Loucy (cell line): ENCODE measurements around the gene GATB.

ENCODE experiments used
- H2AFZ ChIP-seq: fragments of 200-600 bp; sonication (generic); 2 replicates; pipeline ENCODE4 v1.6.0; 2016; ENCODE audit warnings: antibody characterized with exemption, mild to moderate bottlenecking, low read length, moderate library complexity
- H3F3A ChIP-seq: fragments of 200-600 bp; 2 replicates; pipeline ENCODE4 v1.6.0; 2016; ENCODE audit warnings: antibody characterized with exemption, low read depth, mild to moderate bottlenecking
- H3K27me3 ChIP-seq: fragments of 200-600 bp; sonication (generic); 2 replicates; pipeline ENCODE4 v1.6.1; 2014; ENCODE audit warnings: low read length, mild to moderate bottlenecking; ENCODE audit not compliant: insufficient read depth, poor library complexity, severe bottlenecking
- H3K36me3 ChIP-seq: fragments of 200-600 bp; sonication (generic); 2 replicates; pipeline ENCODE4 v1.6.1; 2016; ENCODE audit warnings: low read length; ENCODE audit not compliant: insufficient read depth
- H3K4me1 ChIP-seq: fragments of 200-600 bp; sonication (generic); 2 replicates; pipeline ENCODE4 v1.5.1; 2014; ENCODE audit warnings: low read length, mild to moderate bottlenecking; ENCODE audit not compliant: insufficient read depth, poor library complexity, severe bottlenecking
- H3K4me2 ChIP-seq: fragments of 200-600 bp; sonication (generic); 2 replicates; pipeline ENCODE4 v1.6.0; 2014; ENCODE audit warnings: antibody characterized with exemption, low read length, low read depth, mild to moderate bottlenecking; ENCODE audit not compliant: poor library complexity, severe bottlenecking
- H3K4me3 ChIP-seq: fragments of 200-600 bp; sonication (generic); 2 replicates; pipeline ENCODE4 v1.5.1; 2014; ENCODE audit warnings: low read length, mild to moderate bottlenecking, mixed read lengths; ENCODE audit not compliant: poor library complexity, severe bottlenecking
- H3K79me2 ChIP-seq: fragments of 200-600 bp; sonication (generic); 2 replicates; pipeline ENCODE4 v1.6.1; 2014; ENCODE audit warnings: low read length; ENCODE audit not compliant: insufficient read depth
- H3K9ac ChIP-seq: fragments of 200-600 bp; sonication (generic); 2 replicates; pipeline ENCODE4 v1.6.0; 2014; ENCODE audit warnings: mild to moderate bottlenecking, low read depth, low read length, moderate library complexity; ENCODE audit not compliant: poor library complexity, severe bottlenecking
- H3K9me2 ChIP-seq: fragments of 200-600 bp; sonication (generic); replicated peaks from 2 replicates; pipeline ENCODE4 v1.6.1; 2016; ENCODE audit warnings: low read depth, low read length, mixed read lengths
- H3K9me3 ChIP-seq: fragments of 200-600 bp; sonication (generic); 2 replicates; pipeline ENCODE4 v1.6.1; 2014; ENCODE audit warnings: mild to moderate bottlenecking, antibody characterized with exemption, low read length, low read depth; ENCODE audit not compliant: insufficient read depth
- H4K20me1 ChIP-seq: fragments of 200-600 bp; sonication (generic); 2 replicates; pipeline ENCODE4 v1.6.0; 2014; ENCODE audit warnings: antibody characterized with exemption, low read length, mild to moderate bottlenecking; ENCODE audit not compliant: insufficient read depth, poor library complexity, severe bottlenecking
- EZH2phosphoT487 ChIP-seq: fragments of 200-600 bp; IDR thresholded peaks from 2 replicates; pipeline ENCODE4 v1.6.1; 2018; ENCODE audit warnings: antibody characterized with exemption, mild to moderate bottlenecking, moderate library complexity, borderline replicate concordance
- TF ChIP-seq, protein P1 (sequence below): fragments of 200-600 bp; sonication (generic); conservative IDR thresholded peaks from 2 replicates; pipeline ENCODE4 v1.5.1; 2014; ENCODE audit warnings: mild to moderate bottlenecking, antibody characterized with exemption, low read length

Gene GATB

DNA sequence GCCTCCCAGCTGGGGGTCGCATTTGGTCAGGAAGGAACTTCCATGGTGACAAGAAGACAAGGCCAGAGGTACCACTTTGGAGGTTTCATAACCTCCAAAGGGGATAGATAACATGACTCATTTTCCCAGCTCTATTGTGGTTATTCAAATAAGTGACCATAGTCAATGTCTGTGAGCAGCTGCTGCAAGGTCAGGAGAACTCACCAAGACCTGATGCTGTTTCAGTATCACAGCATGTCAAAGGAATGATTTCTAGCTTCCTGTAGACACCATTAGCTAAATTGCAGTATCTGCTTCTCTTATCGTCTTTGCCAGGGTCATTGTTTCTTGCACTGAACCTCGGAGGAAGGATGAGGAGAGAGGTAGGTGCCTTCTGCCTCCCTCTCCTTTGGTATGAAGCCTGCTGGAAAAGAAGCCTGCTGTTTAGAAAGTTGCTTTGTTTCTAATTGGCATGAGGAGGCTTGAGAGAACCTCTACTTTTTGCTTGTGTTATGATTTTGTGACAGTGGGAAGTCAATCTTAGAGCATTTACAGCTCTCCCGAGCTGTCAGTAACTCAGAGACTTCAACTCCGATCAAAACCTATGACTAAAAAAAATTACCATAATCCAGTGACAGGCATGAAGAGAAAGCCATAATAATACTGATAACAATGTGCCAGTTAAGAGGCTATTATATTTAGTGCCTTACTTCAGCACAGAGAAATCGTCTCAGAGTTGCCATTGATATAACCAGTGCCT is 38.0 kb upstream of the GATB start:
- Histone ChIP-seq H3K79me2 (no peaks in the 10 kb centered on the region), H3K9me3 (no peaks in the 10 kb centered on the region), H4K20me1 (no peaks in the 10 kb centered on the region), H3K4me3 (no peak overlapping the region), H3K4me2 (no peak overlapping the region), H3K4me1 (no peaks in the 10 kb centered on the region), H3K27me3 (no peaks in the 10 kb centered on the region), H3K9me2 (no peaks in the 10 kb centered on the region), H3F3A (no peaks in the 10 kb centered on the region), H3K36me3 (no peaks in the 10 kb centered on the region), H2AFZ (no peak overlapping the region), H3K9ac (no peak overlapping the region)
- no peak for TF ChIP-seq EZH2phosphoT487
- TF ChIP-seq, protein P1, sequence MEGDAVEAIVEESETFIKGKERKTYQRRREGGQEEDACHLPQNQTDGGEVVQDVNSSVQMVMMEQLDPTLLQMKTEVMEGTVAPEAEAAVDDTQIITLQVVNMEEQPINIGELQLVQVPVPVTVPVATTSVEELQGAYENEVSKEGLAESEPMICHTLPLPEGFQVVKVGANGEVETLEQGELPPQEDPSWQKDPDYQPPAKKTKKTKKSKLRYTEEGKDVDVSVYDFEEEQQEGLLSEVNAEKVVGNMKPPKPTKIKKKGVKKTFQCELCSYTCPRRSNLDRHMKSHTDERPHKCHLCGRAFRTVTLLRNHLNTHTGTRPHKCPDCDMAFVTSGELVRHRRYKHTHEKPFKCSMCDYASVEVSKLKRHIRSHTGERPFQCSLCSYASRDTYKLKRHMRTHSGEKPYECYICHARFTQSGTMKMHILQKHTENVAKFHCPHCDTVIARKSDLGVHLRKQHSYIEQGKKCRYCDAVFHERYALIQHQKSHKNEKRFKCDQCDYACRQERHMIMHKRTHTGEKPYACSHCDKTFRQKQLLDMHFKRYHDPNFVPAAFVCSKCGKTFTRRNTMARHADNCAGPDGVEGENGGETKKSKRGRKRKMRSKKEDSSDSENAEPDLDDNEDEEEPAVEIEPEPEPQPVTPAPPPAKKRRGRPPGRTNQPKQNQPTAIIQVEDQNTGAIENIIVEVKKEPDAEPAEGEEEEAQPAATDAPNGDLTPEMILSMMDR = no peak

DNA sequence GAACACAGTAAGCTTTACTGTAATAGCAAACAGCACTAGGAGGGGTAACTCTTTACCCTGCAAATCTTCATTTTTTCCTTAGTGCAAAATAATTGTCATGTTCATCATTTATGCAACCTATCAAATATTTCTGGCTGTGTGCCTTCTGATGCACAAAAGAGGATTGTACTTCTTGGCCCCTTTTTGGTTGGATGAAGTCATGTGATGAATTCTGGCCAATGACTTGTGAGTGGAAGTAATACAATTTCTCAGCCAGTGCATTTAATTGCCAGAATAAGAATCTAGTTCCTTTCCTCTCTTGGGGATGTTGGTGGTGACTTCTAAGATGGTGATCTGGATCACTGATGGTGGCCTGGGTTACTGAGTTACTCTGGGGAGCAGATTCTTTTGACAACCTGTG is 37.0 kb upstream of the GATB start:
- H3K9ac ChIP-seq = no peak overlapping the region
- H3K4me3 ChIP-seq = no peak overlapping the region
- no peaks in the 10 kb centered on the region for H3K9me3 ChIP-seq
- H3K4me2 ChIP-seq = no peak overlapping the region
- no peaks in the 10 kb centered on the region for H3K4me1 ChIP-seq
- H3F3A ChIP-seq = no peaks in the 10 kb centered on the region
- no peaks in the 10 kb centered on the region for H3K36me3 ChIP-seq
- H3K9me2 ChIP-seq = no peaks in the 10 kb centered on the region
- H4K20me1 ChIP-seq = no peaks in the 10 kb centered on the region
- no peak for TF ChIP-seq EZH2phosphoT487
- TF ChIP-seq, protein P1 = no peak
- no peak overlapping the region for H2AFZ ChIP-seq
- H3K27me3 ChIP-seq = no peaks in the 10 kb centered on the region
- no peaks in the 10 kb centered on the region for H3K79me2 ChIP-seq

- Histone ChIP-seq H2AFZ (no peak overlapping the region), H3K9ac (no peak overlapping the region), H3K4me1 (no peaks in the 10 kb centered on the region)
These were observed 36.3 kb upstream of the GATB start for GRCh38 chr4:151797131-151797530.

More at GRCh38 chr4:151797131-151797530, 36.3 kb upstream of the GATB start:
- no peaks in the 10 kb centered on the region for H3F3A ChIP-seq
- no peaks in the 10 kb centered on the region for H3K79me2 ChIP-seq
- H3K9me2 ChIP-seq = no peaks in the 10 kb centered on the region
- no peak overlapping the region for H3K4me3 ChIP-seq
- TF ChIP-seq, protein P1 = no peak
- TF ChIP-seq EZH2phosphoT487 = no peak
- no peaks in the 10 kb centered on the region for H3K36me3 ChIP-seq
- no peaks in the 10 kb centered on the region for H3K9me3 ChIP-seq
- no peak overlapping the region for H3K4me2 ChIP-seq
- H4K20me1 ChIP-seq = no peaks in the 10 kb centered on the region
- no peaks in the 10 kb centered on the region for H3K27me3 ChIP-seq
